ENCODE results near the gene BAIAP2. TPM values are rescaled to one million over a fixed set of nuclear protein-coding genes. Genes with fewer than 3 reads are reported as not detected.
A peak's percentile ranks its signal among the peaks of the same experiment; 100 is the strongest.

BAIAP2 gene
- total and polyA plus RNA-seq, 12 donors = 9.5 to 25.8 (median 15.6) TPM

GRCh38 chr17:81165246-81166032 is 130.5 kb downstream of the BAIAP2 start, which contains the start of gene PVALEF:
PVALEF (plus strand) TSS chr17:81165507; CDS start chr17:81181227, 15,720 bp downstream.
- no peak for TF ChIP-seq CTCF (IDR thresholded peaks at IDR 0.05)
- peak within 1 kb of the TSS in 4 of 10 donors; percentile 22 to 48 (median 34) for H3K27ac ChIP-seq
- ATAC-seq (peak in 2 of 8 donors; percentile 7 to 25), DNase-seq (no peak)
- WGBS, 2 donors = 26 to 34% methylated on average over 36 to 46 of the region's 46 CpGs
- H3K27me3 ChIP-seq = peaks cover 0 to 45% (median 23%) of the 10 kb centered on the region in 7 donors
- intact Hi-C loops (cut with DNase I) = no loop called here
- peak within 1 kb of the TSS in 9 of 10 donors; percentile 32 to 52 (median 47) for H3K4me3 ChIP-seq
- H3K9me3 ChIP-seq = no peaks in the 10 kb centered on the region
- no peaks in the 10 kb centered on the region for H3K36me3 ChIP-seq
- peaks cover 0 to 16% (median 10%) of the 10 kb centered on the region in 9 donors for H3K4me1 ChIP-seq

- no peak for ATAC-seq
- TF ChIP-seq CTCF (IDR thresholded peaks at IDR 0.05) = no peak
- Histone ChIP-seq H3K36me3 (no peaks in the 10 kb centered on the region), H3K27me3 (peaks cover 0 to 45% (median 23%) of the 10 kb centered on the region in 7 donors), H3K27ac (peak within 1 kb of the TSS in 4 of 10 donors; percentile 22 to 48 (median 34)), H3K9me3 (no peaks in the 10 kb centered on the region), H3K4me1 (peaks cover 0 to 9% (median 5%) of the 10 kb centered on the region in 9 donors), H3K4me3 (peak within 1 kb of the TSS in 9 of 10 donors; percentile 32 to 52 (median 47))
- DNase-seq = no peak
- WGBS, 2 donors = 1 to 3% methylated on average over 27 to 61 of the region's 62 CpGs
- intact Hi-C loops (cut with DNase I) = no loop called here
Measured at GRCh38 chr17:81166033-81166492, 131.1 kb downstream of the BAIAP2 start, which contains the start of gene AATK. AATK (minus strand) TSS chr17:81166221; CDS start chr17:81165992, 229 bp downstream.

Small RNA genes within 50 kb of the gene (microRNA-seq; reads per million reads assigned to microRNA genes)
- gene MIR1250 (1.8 to 2.6 reads per million in 2 donors), gene MIR3065 (0 reads per million in 2 donors), gene MIR338 (0 reads per million in 2 donors), gene MIR657 (0 reads per million in 2 donors)

Other genes with a start within 250 kb of the BAIAP2 start
- gene CHMP6, start 43.3 kb upstream of the BAIAP2 start, total RNA-seq = 10 to 100 TPM; 17.5 to 26.4 (median 22.1) TPM
- gene CHMP6, start 43.3 kb upstream of the BAIAP2 start, polyA plus RNA-seq = 10 to 100 TPM; 23.8 to 30.6 TPM
- gene PVALEF, start 130.4 kb downstream of the BAIAP2 start, total RNA-seq = not detected
- not detected for gene PVALEF, start 130.4 kb downstream of the BAIAP2 start, polyA plus RNA-seq
- gene AATK, start 131.1 kb downstream of the BAIAP2 start, total RNA-seq = 1 to 10 TPM; 3.5 to 8.5 (median 6.2) TPM
- gene AATK, start 131.1 kb downstream of the BAIAP2 start, polyA plus RNA-seq = 1 to 10 TPM; 1.5 to 6.5 TPM
- 10 to 100 TPM in 1 of 10 donors, 1 to 10 TPM in 9; 6.4 to 14.4 (median 7.6) TPM for gene CEP131, start 187.8 kb downstream of the BAIAP2 start, total RNA-seq
- gene CEP131, start 187.8 kb downstream of the BAIAP2 start, polyA plus RNA-seq = 10 to 100 TPM in 1 of 2 donors, 1 to 10 TPM in 1; 8.8 to 20.9 TPM
- 10 to 100 TPM in 4 of 10 donors, 1 to 10 TPM in 6; 6.2 to 21.4 (median 9.2) TPM for gene TEPSIN, start 203.9 kb downstream of the BAIAP2 start, total RNA-seq
- 10 to 100 TPM; 12.5 to 30.4 TPM for gene TEPSIN, start 203.9 kb downstream of the BAIAP2 start, polyA plus RNA-seq
- 10 to 100 TPM; 49.6 to 74.8 (median 58.9) TPM for gene NDUFAF8, start 204.2 kb downstream of the BAIAP2 start, total RNA-seq
- 10 to 100 TPM; 41.5 to 68.0 TPM for gene NDUFAF8, start 204.2 kb downstream of the BAIAP2 start, polyA plus RNA-seq

All from heart right ventricle (tissue), 16 donors.